ENCODE data around the gene ADAMTS17. TPM values are rescaled to one million over a fixed set of nuclear protein-coding genes. Genes with fewer than 3 reads are reported as not detected.

Gene ADAMTS17
- total RNA-seq, 1 experiment from 2014 or later, result 0.15 TPM

- DNase-seq (ENCODE audit: low spot score), result no peak
- no TSS peak for BruUV-seq (replicated peaks)
- no peak overlapping the region for H3K4me3 ChIP-seq (ENCODE audit: low read depth, low read length, poor library complexity, severe bottlenecking)
- no peaks in the 10 kb centered on the region for H3K36me3 ChIP-seq (ENCODE audit: insufficient read depth, low read length, poor library complexity, severe bottlenecking)
- intact Hi-C loops (cut with micrococcal nuclease; ENCODE audit: unreplicated experiment), result no loop called here
- no peaks in the 10 kb centered on the region for H3K9me3 ChIP-seq (ENCODE audit: low read depth, low read length, poor library complexity, severe bottlenecking)
- POLR2A ChIA-PET (ENCODE audit: low non-redundant PET), result no interaction called here
- TF ChIP-seq, protein P1, sequence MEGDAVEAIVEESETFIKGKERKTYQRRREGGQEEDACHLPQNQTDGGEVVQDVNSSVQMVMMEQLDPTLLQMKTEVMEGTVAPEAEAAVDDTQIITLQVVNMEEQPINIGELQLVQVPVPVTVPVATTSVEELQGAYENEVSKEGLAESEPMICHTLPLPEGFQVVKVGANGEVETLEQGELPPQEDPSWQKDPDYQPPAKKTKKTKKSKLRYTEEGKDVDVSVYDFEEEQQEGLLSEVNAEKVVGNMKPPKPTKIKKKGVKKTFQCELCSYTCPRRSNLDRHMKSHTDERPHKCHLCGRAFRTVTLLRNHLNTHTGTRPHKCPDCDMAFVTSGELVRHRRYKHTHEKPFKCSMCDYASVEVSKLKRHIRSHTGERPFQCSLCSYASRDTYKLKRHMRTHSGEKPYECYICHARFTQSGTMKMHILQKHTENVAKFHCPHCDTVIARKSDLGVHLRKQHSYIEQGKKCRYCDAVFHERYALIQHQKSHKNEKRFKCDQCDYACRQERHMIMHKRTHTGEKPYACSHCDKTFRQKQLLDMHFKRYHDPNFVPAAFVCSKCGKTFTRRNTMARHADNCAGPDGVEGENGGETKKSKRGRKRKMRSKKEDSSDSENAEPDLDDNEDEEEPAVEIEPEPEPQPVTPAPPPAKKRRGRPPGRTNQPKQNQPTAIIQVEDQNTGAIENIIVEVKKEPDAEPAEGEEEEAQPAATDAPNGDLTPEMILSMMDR (conservative IDR thresholded peaks at IDR 0.05; ENCODE audit: low read depth, low read length), result no peak
- TF ChIP-seq EZH2 (IDR thresholded peaks at IDR 0.05; ENCODE audit: borderline replicate concordance, low read depth, low read length, poor library complexity, severe bottlenecking), result no peak
- H3K27ac ChIP-seq (ENCODE audit: low read depth, low read length, poor library complexity, severe bottlenecking), result no peak overlapping the region
- H3K27me3 ChIP-seq (replicated peaks; ENCODE audit: insufficient read depth, low read depth, low read length, poor library complexity), result no peaks in the 10 kb centered on the region
- no peaks in the 10 kb centered on the region for H3K4me1 ChIP-seq (ENCODE audit: insufficient read depth, low read length, poor library complexity, severe bottlenecking)
- CTCF ChIA-PET, result no interaction called here
Observed at GRCh38 chr15:100052716-100053473, 288.9 kb downstream of the ADAMTS17 start.

- intact Hi-C loops (cut with micrococcal nuclease; ENCODE audit: unreplicated experiment), result no loop called here
- Histone ChIP-seq H3K4me1 (ENCODE audit: insufficient read depth, low read length, poor library complexity, severe bottlenecking) (no peaks in the 10 kb centered on the region), H3K36me3 (ENCODE audit: insufficient read depth, low read length, poor library complexity, severe bottlenecking) (no peaks in the 10 kb centered on the region), H3K27me3 (replicated peaks; ENCODE audit: insufficient read depth, low read depth, low read length, poor library complexity) (no peaks in the 10 kb centered on the region), H3K9me3 (ENCODE audit: low read depth, low read length, poor library complexity, severe bottlenecking) (no peaks in the 10 kb centered on the region), H3K27ac (ENCODE audit: low read depth, low read length, poor library complexity, severe bottlenecking) (no peak overlapping the region), H3K4me3 (ENCODE audit: low read depth, low read length, poor library complexity, severe bottlenecking) (no peak overlapping the region)
- no peak for DNase-seq (ENCODE audit: low spot score)
- BruUV-seq (replicated peaks), result no TSS peak
- ChIA-PET CTCF (no interaction called here), POLR2A (ENCODE audit: low non-redundant PET) (no interaction called here)
- TF ChIP-seq, protein P1 (conservative IDR thresholded peaks at IDR 0.05; ENCODE audit: low read depth, low read length), result no peak
- TF ChIP-seq EZH2 (IDR thresholded peaks at IDR 0.05; ENCODE audit: borderline replicate concordance, low read depth, low read length, poor library complexity, severe bottlenecking), result no peak
Observed at GRCh38 chr15:100050877-100051786, 290.6 kb downstream of the ADAMTS17 start.

DNA sequence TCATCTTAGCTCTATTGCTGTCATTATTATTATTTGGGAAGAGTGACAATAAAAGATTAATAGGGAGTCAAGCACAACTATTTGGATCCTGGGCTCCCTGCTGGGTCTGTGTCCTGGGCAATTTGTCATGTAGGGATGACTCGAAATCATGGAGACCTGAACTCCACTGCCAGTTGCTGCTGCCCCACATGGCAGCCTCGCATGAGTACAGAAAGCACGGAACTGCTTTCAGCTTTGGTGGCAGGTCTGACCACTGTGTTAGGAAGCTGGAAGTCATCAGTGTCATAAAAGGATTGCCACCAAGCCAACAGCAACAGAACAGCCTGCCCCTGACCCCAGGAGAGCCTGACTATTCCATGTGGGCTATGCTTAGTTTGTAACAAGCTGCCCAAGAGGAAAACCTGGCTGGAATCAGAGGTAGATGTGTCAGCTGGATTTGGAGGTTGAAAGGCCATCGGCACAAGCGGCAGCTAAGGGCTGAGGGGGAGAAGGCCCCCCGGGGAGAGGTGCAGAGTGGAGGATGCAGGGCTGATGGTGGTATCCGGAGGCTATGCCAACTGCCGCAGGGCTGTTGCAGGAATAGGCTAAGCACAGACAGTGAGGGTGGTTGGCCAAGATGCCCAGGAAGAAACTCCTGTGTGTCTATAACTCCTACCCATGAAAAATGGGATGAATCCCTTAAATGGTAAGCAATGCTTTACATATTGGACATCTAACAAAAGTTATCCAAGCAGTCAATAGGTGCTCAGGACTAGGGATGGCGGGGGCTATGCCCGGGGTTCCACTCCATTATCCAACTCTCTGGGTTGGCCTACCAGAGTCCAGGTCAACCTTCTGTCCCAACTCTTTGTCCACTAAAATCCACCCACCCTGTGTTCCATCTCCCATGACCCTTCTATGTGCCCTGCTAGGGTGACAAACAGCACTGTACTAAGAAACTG, 291.6 kb downstream of the ADAMTS17 start:
- ChIA-PET CTCF (no interaction called here), POLR2A (ENCODE audit: low non-redundant PET) (no interaction called here)
- H3K9me3 ChIP-seq (ENCODE audit: low read depth, low read length, poor library complexity, severe bottlenecking), result no peaks in the 10 kb centered on the region
- H3K27me3 ChIP-seq (replicated peaks; ENCODE audit: insufficient read depth, low read depth, low read length, poor library complexity), result no peaks in the 10 kb centered on the region
- H3K27ac ChIP-seq (ENCODE audit: low read depth, low read length, poor library complexity, severe bottlenecking), result no peak overlapping the region
- H3K4me3 ChIP-seq (ENCODE audit: low read depth, low read length, poor library complexity, severe bottlenecking), result no peak overlapping the region
- TF ChIP-seq, protein P1 (conservative IDR thresholded peaks at IDR 0.05; ENCODE audit: low read depth, low read length), result no peak
- TF ChIP-seq EZH2 (IDR thresholded peaks at IDR 0.05; ENCODE audit: borderline replicate concordance, low read depth, low read length, poor library complexity, severe bottlenecking), result no peak
- DNase-seq (ENCODE audit: low spot score), result no peak
- no TSS peak for BruUV-seq (replicated peaks)
- no peaks in the 10 kb centered on the region for H3K4me1 ChIP-seq (ENCODE audit: insufficient read depth, low read length, poor library complexity, severe bottlenecking)
- H3K36me3 ChIP-seq (ENCODE audit: insufficient read depth, low read length, poor library complexity, severe bottlenecking), result no peaks in the 10 kb centered on the region
- intact Hi-C loops (cut with micrococcal nuclease; ENCODE audit: unreplicated experiment), result no loop called here
